Activated CD8-positive, alpha-beta memory T cell treated with anti-CD3 and anti-CD28 coated beads for 1 hour (primary cell): Measurements from ENCODE around the gene RAVER1.

Experiments
- DNase-seq, 2 donors: peaks; one replicate each; pipeline ENCODE4 v3.0.0-alpha.2; 2020; ENCODE audit warnings: low read depth in 1 of 2; ENCODE audit errors: extremely low read depth in 1 of 2

RAVER1 gene

DNA sequence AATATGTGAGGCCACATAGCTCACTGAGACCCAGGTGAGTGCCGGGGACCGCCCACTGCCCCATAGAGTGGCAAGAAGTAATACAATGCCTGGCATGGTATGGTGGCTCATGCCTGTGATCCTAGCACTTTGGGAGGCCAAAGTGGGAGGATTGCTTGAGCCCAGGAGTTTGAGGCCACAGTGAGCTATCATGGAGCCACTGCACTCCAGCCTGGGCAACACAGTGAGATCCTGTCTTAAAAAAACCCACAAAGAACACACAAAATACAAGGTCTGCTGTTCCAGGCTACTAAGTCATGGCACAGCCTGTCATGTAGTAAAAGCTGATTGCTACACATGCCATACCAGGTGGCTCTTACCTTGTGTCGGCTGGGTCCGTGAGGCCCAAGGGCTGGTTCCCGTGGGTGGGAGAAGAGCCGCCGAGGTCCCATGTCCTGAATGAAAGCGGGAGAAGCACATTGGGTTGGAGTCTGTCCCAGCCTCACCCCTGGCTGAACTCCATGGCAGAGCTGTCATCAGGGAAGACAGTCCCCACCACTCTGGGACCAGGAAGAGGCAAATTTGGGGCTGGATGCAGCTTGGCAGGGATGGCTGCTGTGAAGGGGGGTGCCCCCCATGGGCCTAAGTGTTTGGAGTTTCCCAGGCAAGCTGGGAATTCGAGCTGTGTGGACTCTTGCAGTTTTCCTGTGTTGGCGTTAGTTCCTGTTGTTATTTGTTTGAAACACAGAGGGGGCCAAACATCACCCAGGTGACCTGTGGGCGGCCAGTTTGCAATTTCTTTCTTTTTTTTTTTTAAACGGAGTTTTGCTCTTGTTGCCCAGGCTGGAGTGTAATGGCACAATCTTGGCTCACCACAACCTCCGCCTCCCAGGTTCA lies 14.3 kb downstream of the RAVER1 start:
- no peak for DNase-seq

GRCh38 chr19:10317857-10318462 lies 15.4 kb downstream of the RAVER1 start:
- DNase-seq, result no peak

- DNase-seq, result no peak
Observed at GRCh38 chr19:10317045-10317856, 16.1 kb downstream of the RAVER1 start.

DNA sequence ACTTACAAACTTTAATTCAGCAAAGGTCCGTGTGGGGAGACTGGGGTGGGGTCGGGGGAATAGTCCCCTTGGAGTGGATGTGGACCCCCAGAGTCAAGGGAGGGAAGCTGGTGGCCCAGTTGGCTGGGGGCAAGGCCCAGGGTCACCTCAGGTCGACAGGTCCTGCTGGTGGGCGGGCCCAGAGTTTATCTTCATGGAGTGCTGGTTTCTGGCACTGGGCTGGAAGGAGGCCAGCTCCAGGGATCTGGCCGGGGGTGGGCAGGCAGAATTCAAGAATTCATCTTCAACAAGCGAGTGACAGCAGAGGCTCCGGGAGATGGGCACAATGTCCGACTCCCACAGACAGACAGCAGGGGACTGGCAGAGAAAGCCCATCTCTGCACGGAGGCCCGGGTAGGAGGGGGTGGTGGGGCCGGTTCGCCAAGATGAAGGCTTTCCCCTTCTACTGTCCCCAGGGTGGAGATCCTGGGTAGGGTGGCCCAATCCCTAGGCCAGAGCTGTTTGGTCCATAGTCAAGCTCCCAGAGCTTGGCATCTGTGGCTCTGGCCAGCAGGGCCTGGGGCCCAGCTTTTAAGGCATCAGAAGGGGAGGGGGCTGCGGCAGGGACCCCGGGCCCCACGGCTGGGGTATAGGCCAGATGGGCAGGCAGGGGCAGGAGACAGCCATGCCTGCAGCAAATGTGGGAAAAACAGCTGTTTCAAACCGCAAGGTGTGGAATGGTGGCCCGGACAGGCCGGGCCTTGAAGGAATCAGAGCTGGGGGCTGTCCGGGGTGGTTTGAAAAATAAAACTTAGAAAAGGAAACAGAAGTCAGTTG lies 16.9 kb downstream of the RAVER1 start:
- DNase-seq, result no peak

DNA sequence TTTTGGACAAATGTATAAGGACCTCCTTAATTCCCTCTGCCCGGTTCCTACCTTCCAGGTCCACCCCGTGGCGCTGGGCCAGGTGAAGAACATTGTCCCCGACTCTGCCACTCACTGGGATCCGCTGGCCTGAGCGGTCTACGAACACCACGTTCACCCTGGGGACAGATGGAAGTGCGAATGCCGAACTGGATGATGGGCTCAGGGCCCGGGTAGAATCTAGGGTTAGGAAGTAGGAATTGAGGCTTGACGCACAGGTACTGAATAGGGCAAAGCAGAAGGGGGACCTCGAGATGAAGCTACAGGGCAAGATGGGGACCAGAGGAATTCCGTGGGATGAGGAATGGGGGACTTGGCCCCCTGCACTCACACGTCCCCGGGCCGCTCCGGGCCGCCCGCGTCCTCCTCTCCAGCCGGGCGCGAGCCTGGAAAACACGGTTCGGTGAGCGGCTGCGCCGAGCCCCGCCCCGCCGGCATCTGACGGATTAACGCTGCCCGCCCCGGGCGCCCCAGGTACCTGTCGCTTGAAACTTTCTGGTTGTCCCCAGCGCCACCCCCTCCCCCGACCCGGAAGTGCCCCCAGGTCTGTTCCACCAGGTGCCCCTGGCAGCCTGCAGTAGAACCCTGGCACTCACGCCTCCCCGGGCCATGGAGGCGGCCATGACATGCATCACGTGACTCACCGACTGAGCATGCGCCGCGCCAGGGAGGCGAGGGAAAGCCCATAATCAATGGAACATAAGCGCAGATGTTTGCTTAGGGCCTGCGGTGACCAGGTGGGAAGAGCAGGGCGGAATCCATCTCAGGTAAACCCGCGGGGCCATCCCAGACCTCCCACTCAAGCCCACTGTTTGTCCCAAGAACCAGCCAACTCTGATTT lies 17.8 kb downstream of the RAVER1 start, which contains the start of gene FDX2:
FDX2 (minus strand) TSS at position 681 of the 880 bp plus-strand sequence; CDS start at position 662, 19 bp downstream.
- peak; percentile 82 to 90 for DNase-seq

- DNase-seq, result no peak
Observed at GRCh38 chr19:10309423-10309822, 23.9 kb downstream of the RAVER1 start, which contains the start of gene ZGLP1. Gene ZGLP1, minus strand, starts transcription at chr19:10309815.

- DNase-seq, result no peak
Observed at GRCh38 chr19:10306327-10306726, 27.0 kb downstream of the RAVER1 start.

- DNase-seq, result no peak
Observed at GRCh38 chr19:10305139-10305806, 28.1 kb downstream of the RAVER1 start.

GRCh38 chr19:10299545-10300458 lies 33.5 kb downstream of the RAVER1 start:
- no peak for DNase-seq

- no peak for DNase-seq
Observed at GRCh38 chr19:10295847-10296591, 37.3 kb downstream of the RAVER1 start.

DNA sequence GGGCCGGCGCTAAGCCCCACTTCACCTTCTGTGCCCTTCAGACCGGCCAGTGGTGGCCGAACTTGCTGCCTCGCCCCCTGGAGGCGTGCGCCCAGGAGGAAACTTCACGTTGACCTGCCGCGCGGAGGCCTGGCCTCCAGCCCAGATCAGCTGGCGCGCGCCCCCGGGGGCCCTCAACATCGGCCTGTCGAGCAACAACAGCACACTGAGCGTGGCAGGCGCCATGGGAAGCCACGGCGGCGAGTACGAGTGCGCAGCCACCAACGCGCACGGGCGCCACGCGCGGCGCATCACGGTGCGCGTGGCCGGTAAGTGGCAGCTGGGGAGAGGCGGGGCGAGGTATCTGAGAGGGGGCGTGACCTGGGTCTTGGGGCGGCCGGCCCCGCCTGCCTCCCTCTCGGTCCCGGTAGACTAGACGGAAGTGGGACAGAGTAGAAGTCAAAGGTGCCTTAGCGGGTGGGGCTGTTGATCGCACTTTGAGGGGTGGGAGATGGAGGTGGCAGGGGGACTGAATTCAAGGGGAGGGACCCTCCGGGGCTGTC lies 38.0 kb downstream of the RAVER1 start:
- peak; percentile 28 to 48 for DNase-seq

- no peak for DNase-seq
Observed at GRCh38 chr19:10294368-10294697, 39.0 kb downstream of the RAVER1 start.

DNA sequence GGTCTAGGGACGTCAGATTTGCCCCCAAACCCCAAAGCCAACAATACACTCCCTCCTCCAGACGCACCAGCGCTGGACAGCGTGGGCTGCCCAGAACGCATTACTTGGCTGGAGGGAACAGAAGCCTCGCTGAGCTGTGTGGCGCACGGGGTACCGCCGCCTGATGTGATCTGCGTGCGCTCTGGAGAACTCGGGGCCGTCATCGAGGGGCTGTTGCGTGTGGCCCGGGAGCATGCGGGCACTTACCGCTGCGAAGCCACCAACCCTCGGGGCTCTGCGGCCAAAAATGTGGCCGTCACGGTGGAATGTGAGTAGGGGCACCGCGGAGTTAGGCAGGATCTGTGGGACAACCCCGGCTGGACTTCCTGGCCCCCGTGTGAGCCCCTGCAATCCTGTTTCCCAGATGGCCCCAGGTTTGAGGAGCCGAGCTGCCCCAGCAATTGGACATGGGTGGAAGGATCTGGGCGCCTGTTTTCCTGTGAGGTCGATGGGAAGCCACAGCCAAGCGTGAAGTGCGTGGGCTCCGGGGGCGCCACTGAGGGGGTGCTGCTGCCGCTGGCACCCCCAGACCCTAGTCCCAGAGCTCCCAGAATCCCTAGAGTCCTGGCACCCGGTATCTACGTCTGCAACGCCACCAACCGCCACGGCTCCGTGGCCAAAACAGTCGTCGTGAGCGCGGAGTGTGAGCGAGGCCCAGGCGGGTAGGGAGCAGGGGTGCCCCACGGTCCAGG lies 39.5 kb downstream of the RAVER1 start:
- no peak for DNase-seq

- no peak for DNase-seq
Observed at GRCh38 chr19:10292789-10293636, 40.3 kb downstream of the RAVER1 start.

- peak; percentile 23 to 60 for DNase-seq
Observed at GRCh38 chr19:10292206-10292788, 41.0 kb downstream of the RAVER1 start.
